CD4-positive, alpha-beta T cell treated with Interleukin-6 at 100 ng/mL for 8 hours (primary cell): Measurements from ENCODE around the gene PKD1.
"Not testable (repeated sequence)": the region's sequence is repeated elsewhere in the genome, so short reads cannot be mapped to it uniquely, and the experiment has no call there.

Experiments
- DNase-seq: peaks from one replicate; pipeline ENCODE4 v3.0.0-alpha.2; 2020; ENCODE audit warnings: mixed read lengths, low spot score

Gene PKD1

GRCh38 chr16:2107121-2107790, 28.4 kb downstream of the PKD1 start:
- not testable (repeated sequence) for DNase-seq

GRCh38 chr16:2106211-2106610, 29.5 kb downstream of the PKD1 start:
- not testable (repeated sequence) for DNase-seq

- DNase-seq, result not testable (repeated sequence)
Measured at GRCh38 chr16:2105769-2106168, 29.9 kb downstream of the PKD1 start.

- not testable (repeated sequence) for DNase-seq
Measured at GRCh38 chr16:2105291-2105690, 30.4 kb downstream of the PKD1 start.

GRCh38 chr16:2104464-2104863, 31.2 kb downstream of the PKD1 start:
- DNase-seq, result not testable (repeated sequence)

GRCh38 chr16:2102471-2102870, 33.2 kb downstream of the PKD1 start:
- no peak for DNase-seq

- DNase-seq, result not testable (repeated sequence)
Measured at GRCh38 chr16:2101581-2101980, 34.1 kb downstream of the PKD1 start.

GRCh38 chr16:2097689-2098088, 38.0 kb downstream of the PKD1 start:
- not testable (repeated sequence) for DNase-seq

- no peak for DNase-seq
Measured at GRCh38 chr16:2096853-2097595, 38.7 kb downstream of the PKD1 start.

- no peak for DNase-seq
Measured at GRCh38 chr16:2095918-2096582, 39.6 kb downstream of the PKD1 start.

- DNase-seq, result no peak
Measured at GRCh38 chr16:2095315-2095853, 40.3 kb downstream of the PKD1 start.

GRCh38 chr16:2093793-2094192, 41.9 kb downstream of the PKD1 start:
- no peak for DNase-seq

- DNase-seq, result no peak
Measured at GRCh38 chr16:2092866-2093265, 42.8 kb downstream of the PKD1 start.

GRCh38 chr16:2092256-2092620, 43.5 kb downstream of the PKD1 start:
- no peak for DNase-seq

- no peak for DNase-seq
Measured at GRCh38 chr16:2091547-2092255, 44.0 kb downstream of the PKD1 start.

- DNase-seq, result peak; percentile 24
Measured at GRCh38 chr16:2090777-2091546, 44.7 kb downstream of the PKD1 start.

GRCh38 chr16:2090481-2090776, 45.3 kb downstream of the PKD1 start:
- DNase-seq, result no peak

- no peak for DNase-seq
Measured at GRCh38 chr16:2089706-2090480, 45.8 kb downstream of the PKD1 start.

GRCh38 chr16:2088759-2089358, 46.8 kb downstream of the PKD1 start:
- no peak for DNase-seq
